Hindlimb muscle (tissue), 1 donor: Measurements from ENCODE around the gene PLA2G7. TPM values are rescaled to one million over a fixed set of nuclear protein-coding genes. Genes with fewer than 3 reads are reported as not detected.
"Not testable (repeated sequence)": the region's sequence is repeated elsewhere in the genome, so short reads cannot be mapped to it uniquely, and the experiment has no call there.

Experiments used
- DNase-seq: peaks from one replicate; pipeline ENCODE4 v3.0.0-alpha.2; 2013
- polyA plus RNA-seq: library from polyadenylated mRNA; unstranded; fragments of 120-200 nt; gene quantifications from one replicate; pipeline ENCODE4 v1.2.1, GENCODE V29; 2013; ENCODE audit not compliant: insufficient read length

Gene PLA2G7
- 4.7 TPM for polyA plus RNA-seq

DNA sequence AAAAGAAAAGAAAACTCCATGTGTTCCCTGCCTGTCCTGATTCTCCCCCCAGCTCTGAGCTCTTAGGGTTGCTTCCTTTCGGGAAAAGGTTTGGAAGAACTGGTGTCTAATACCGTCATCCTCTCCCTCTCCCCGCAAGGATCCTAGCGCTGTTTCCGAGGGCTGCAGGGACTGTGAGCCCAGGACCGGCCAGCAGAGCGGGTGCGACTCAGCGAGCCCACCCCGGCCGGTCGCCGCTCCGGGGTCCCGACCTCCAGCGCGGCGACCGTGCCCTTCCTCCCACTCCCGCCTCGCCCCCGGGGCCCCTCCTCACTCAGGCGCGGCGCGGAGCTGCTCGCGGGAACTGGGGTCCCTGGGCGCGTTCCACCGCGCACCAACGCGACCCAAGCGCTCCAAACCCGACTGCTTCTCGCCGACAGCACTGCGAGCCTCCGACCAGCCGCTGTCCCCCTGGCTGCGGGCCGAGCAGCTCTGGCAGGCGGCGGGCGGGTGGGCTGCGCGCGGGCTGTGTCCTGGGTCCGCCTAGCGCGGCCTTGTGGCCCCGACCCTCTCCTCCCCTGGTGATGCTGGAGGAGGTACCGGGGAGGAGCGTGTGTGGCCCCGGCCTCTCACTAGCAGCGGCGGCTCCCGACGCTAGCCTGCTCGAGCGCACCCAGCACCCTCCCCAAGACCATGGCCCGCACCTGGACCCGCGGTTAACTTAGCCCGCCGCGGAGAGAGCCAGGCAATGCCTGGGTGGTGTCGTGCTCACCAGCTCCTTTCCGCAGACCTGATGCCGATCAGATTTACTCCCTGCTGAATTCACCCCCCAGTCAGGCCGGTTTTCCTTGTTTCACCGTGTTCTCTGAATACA lies at the start of gene PLA2G7:
Gene PLA2G7 (minus strand): TSS at position 509 of the 853 bp plus-strand sequence. CDS start 12,484 bp downstream, outside the sequence.
- peak; percentile 42 for DNase-seq

DNA sequence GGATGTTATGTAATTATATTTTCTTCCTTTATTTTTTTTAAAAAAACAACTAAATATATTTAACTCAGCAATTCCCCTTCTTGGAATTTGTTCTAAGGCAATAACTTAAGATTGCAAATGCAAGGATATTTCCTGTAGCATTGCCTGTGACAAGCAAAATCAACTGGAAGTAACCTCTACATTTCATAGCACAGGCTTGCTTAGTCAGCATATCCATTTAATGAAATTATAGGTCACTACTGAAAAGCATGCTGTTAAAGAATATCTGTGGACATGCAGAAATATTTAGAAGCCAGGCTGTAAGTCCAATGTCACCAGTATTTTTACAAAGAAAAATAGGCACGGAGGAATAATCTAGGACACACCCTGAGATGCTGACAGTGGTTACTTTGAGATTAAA lies 49.4 kb upstream of the PLA2G7 start:
- DNase-seq: no peak

DNA sequence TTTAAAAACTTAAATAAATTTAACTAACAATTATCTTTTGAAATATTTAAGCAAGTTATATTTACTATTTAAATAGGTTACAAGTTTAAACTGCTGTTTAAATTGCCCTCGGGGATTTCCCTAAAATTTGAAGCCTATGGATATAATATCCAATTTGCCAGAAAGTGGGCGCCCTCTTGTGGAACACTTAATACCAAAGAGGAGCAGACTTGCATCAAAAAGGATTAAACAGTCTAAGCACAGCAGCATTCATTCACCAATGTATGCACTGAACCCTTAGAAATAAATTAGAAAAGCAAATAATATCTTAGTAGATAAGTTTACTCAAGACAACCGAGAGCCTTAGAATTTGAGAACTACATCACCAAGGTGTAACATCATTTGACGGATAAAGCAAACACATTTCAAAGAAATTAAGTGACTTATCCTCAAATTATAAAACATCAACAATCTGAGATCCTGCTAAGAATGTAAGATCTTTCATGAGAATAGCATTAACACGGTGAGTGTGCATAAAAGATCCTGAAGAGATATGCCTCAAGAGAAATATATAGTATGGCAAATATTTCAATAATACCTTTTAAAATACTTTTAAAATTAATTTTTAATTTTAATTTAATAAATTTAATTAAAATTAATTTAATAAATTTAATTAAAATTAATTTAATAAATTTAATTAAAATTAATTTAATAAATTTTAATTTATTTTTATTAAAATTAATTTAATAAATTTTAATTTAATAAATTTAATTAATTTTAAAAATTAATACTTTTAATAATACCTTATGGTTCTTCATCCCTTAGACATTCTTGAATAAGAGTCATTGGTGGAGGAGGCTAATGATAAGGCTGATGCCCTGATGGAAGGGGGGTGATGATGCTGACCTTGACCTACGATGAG lies 46.6 kb upstream of the PLA2G7 start:
- DNase-seq: peak; percentile 63

- no peak for DNase-seq
Measured at GRCh38 chr6:46777476-46778346, 42.5 kb upstream of the PLA2G7 start.

GRCh38 chr6:46776070-46776712 lies 41.0 kb upstream of the PLA2G7 start:
- DNase-seq: no peak

DNA sequence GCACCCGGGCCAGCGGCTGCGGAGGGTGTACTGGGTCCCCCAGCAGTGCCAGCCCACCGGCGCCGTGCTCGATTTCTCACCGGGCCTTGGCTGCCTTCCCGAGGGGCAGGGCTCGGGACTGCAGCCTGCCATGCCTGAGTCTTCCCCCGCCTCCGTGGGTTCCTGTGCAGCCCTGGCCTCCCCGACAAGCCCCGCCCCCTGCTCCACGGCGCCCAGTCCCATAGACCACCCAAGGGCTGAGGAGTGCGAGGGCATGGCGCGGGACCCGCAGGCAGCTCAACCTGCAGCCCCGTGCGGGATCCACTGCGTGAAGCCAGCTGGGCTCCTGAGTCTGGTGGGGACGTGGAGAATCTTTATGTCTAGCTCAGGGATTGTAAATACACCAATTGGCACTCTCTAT lies 39.6 kb upstream of the PLA2G7 start:
- DNase-seq: not testable (repeated sequence)

DNA sequence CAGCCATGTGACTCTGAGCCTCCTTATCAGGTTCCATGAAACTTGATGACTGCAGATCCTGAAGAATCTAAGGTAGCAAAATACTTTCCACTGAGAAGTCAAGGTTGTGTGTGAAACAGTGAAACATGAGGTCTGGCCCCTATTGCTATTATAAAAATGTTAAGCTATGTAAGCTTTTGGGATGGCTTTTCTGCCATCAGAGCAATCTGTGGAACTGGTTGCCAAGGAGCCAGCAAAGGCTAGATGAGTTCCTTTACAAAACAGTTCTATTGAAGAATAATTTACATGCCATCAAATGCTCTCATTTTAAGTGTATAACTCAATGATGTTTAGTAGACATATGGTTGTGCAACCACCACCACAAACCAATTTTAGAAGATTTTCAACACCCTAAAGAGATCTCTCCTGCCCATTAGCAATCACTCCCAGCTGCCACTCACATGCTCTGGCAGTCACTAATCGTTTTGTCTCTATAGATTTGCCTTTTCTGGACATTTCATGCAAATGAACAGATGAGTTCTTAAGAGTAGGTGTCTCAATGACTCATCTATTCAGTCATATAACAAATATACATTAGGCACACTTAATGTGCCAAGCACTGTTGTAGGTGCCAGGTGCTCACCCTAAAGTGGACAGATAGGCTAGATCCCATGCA lies 38.2 kb upstream of the PLA2G7 start:
- no peak for DNase-seq

DNA sequence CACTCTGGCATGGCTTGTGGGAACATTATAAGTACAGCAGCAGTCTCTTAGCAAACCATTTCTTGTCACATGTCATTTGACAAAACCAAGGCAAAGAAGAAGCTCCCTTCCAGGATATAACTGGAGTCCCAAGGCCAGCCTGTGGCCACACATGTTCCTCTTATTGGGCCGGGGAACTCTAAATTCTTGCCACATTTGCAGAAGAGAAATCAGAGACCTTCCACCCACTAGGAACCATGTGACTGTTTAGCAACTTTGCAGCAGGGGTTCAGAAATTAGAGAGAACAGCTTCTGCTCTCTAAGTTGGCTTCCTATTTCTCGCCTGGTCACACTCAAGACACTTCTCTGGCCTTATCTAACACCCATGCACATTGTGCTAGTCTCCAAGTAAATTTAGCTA lies 37.6 kb upstream of the PLA2G7 start:
- DNase-seq: peak; percentile 27

GRCh38 chr6:46772016-46772415 lies 36.8 kb upstream of the PLA2G7 start:
- DNase-seq: no peak

GRCh38 chr6:46764961-46765360 lies 29.8 kb upstream of the PLA2G7 start:
- DNase-seq: no peak

DNA sequence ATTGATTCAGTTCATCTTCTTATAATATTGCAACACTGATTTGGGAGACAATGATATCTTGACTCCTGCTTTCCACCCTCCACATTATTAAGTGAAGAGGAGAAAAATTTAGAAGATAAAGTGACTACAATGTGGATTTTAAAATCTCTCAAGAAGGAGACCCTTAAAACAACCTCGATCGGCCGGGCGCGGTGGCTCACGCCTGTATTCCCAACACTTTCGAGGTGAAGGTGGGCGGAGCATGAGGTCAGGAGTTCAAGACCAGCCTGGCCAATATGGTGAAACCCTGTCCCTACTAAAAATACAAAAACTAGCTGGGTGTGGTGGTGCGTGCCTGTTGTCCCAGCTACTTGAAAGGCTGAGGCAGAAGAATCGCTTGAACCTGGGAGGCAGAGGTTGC lies 29.1 kb upstream of the PLA2G7 start:
- not testable (repeated sequence) for DNase-seq

GRCh38 chr6:46763466-46763865 lies 28.3 kb upstream of the PLA2G7 start:
- DNase-seq: no peak

- no peak for DNase-seq
Measured at GRCh38 chr6:46760925-46761324, 25.8 kb upstream of the PLA2G7 start.

DNA sequence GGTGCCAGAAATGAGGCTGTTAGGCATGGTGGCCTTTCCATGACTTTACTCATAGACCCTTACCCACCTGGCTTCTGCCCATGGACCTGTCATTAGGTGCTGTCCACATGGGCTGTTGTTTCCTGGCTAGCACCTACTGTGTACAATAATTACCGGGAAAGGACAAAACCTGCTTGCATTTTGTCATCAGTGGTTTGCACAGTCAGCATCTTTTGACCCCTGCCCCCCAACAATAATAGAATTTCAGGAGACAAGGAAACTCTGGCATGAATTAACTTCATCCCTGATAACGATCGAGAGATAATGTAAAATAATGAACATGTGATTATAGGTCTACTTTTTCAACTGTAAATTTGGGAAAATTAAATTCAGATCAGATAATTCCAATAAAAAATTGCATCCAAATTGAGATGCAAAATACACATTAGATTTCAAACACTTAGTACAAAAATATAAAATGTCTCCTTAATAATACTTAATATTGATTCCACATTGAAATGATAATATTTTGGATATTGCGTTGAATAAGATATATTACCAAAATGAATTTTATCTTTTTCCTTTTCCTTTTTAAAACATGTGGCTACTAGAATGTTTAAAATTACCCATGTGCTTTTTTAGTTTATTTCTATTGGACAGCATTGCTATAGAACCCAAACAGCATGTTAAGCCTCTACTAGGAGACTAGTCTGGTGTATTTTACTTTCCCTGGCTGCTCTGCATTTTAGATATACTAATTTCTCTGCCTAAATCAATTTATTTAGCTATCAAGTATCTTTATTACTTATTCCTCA lies 24.0 kb upstream of the PLA2G7 start:
- DNase-seq: no peak

DNA sequence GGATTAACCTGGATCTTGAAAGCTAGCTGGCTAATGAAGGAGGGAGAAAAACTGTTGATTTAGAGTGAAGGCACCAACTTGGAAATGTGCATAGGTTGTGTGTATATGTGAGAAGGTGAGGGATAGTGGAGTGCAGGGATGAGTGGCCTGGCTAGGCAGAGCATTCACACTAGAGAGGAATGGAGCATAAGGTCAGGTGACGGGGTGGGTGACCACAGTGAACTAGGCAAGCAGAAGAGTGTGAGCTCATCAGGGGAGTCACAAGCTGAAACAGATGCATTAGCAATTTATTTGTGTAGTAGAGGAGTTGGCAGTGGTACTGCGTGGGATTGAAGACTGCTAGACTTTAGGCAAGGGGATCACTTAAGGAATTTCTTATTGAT lies 22.0 kb upstream of the PLA2G7 start:
- no peak for DNase-seq

DNA sequence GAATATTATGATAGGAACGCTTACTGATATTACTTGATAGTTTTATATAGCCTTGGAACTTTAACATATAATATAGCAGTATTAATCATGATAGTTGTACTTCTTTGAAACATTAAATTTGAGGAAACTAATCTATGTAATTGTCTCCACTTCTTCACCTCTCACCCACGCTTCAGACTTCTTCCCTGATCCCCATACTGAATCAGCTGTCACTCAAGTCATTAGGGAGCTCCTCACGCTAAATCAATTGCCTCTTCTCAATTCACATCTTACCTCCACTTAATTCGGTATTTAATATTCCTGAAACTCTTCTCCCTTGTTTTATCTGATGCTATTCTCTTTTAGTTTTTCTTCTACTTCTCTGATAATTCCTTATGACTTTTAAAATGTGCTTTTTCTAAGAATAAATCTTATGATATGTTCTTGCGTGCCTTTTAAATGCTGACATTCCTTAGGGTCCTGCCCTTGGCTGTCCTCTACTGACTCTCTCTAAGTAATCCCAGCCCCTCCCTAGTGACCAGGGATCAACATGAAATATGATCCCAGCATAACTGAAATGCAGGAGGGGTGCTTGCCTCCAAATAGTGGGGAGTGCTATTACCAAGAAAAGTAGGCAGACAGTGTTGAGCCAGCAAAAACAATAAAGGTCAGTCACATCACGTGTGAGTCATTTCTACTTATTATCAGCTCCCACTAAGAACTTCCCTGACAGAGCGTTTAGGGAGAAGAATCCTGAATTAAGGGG lies 21.5 kb upstream of the PLA2G7 start:
- no peak for DNase-seq

DNA sequence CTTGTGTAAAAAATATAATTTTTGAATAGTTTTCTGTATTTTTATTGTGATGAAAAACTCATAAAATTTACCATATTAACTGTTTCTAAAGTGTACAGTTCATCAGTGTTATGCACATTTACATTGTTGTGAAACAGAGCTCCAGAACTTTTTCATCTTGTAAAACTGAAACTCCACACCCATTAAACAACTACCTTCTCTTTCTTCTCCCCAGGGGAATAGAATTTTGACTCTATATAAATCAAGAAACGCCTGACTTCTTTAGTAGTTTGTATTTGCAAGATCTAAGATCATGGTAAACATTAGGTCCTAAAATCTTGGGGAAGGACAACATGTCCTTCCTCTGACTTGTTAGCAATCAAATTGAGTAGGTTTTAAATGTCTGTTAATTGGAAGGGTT lies 20.7 kb upstream of the PLA2G7 start:
- no peak for DNase-seq

DNA sequence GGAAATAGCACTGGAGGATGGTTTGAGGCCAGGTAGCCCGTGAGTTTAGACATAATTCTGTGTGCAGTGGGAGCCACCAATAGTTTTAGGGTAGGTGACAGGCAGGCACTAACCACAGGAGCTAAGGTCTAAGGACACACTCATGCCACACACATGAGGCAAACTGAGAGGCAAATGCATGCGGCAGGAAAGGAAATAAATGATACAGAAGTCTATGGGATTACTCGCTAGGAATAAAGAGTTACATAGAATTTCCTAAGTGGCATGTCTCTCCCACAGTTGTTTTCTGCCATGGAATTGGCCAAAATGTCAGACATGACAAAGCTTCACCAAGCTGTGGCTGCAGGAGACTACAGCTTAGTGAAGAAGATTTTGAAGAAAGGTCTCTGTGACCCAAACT lies 16.5 kb upstream of the PLA2G7 start:
- no peak for DNase-seq

GRCh38 chr6:46749731-46750130 lies 14.6 kb upstream of the PLA2G7 start:
- no peak for DNase-seq
